Stimulated activated CD4-positive, alpha-beta T cell treated with anti-CD3 and anti-CD28 coated beads, Interleukin-4, amount 100 ng/mL, for 24 hours (primary cell): ENCODE data around the gene SLC38A6.

Experiments
- DNase-seq: peaks from one replicate; pipeline ENCODE4 v3.0.0-alpha.2; 2020

SLC38A6 gene

DNA sequence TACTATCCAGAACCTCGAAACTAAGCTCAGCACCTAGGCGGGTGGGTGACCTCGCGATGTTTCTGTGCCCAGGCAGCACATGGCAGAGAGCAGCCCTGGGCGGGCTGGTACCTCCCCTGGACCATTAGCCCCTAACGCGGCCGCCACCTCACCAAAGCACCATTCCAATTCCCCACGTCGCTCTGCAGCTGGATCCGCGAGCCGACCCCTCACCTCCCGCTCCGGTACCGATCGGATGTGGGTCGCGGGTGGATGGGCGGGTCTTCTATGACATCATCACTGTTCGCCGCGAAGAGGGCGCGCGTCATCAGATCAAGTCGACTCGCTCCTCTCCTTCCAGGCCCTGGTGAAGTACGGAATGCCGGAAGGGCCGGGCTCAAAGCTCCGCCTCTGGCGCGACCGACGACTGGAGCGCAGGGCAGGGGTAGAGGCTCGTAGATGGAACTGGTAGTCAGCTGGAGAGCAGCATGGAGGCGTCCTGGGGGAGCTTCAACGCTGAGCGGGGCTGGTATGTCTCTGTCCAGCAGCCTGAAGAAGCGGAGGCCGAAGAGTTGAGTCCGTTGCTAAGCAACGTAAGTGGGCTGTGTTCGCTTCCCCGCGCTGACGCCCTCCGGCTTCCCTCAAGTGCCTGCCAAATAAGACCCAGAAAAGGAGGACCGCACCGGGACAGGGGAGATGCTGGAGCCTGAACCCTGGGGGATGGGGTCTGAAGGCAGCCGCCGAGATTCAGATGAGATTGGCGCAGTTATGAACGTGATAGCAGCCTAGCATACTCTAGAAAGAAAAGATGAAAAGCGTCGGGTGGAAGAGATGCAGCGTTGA lies at the start of gene SLC38A6, which contains the start of gene TRMT5:
Gene SLC38A6 (plus strand): TSS at position 435 of the 822 bp plus-strand sequence. CDS start 33 bp downstream, at position 468.
Gene TRMT5 (minus strand): TSS at position 269 of the 822 bp plus-strand sequence. CDS start 106 bp downstream, at position 163.
- DNase-seq = peak; percentile 91

DNA sequence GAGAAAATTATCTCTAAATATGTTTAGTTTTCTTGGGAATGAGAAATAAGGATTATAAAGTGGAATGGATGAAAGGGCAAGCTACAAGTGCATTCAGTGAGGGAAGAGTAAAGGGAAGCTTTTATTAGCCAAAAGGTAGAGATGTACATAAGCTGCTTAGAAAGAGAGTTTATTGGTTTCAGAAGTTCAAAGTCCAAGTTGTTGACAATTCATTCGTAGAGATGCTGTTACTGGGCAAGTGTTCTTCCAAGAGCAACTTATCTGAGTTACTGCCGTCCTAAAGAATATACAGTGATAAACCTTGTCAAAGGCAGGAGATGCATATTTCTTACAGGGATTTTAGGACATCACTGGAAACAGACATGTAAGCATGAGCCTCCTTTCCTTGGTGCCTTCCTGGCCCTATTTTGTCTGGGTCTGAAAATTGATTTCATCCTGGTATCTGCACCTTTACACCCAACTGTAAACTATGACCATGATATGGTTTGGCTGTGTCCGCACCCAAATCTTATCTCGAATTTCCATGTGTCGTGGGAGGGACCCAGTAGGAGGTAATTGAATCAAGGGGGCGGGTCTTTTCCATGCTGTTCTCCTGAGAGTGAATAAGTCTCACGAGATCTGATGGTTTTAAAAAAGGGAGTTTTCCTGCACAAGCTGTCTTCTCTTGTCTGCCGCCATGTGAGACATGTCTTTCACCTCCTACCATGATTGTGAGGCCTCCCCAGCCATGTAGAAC lies 47.0 kb upstream of the SLC38A6 start:
- DNase-seq = no peak

DNA sequence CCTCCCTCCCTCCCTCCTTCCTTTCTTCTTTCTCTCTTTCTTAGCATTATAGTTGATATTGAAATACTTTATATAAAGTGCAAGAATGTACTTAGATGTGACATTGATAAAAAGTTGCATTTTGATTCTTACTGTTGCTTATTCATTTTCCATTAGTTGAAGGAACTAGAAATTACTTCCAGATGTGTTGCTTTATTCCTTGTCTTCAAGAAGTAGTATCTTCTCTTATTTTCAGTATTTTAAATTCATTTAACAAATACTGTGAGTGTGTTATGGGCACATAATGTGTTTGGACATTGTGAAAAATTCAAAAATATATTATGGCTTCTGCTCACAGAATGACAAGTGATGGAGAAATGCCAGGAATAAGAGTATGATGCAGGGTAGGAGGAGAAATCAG lies 45.7 kb upstream of the SLC38A6 start:
- DNase-seq = no peak

DNA sequence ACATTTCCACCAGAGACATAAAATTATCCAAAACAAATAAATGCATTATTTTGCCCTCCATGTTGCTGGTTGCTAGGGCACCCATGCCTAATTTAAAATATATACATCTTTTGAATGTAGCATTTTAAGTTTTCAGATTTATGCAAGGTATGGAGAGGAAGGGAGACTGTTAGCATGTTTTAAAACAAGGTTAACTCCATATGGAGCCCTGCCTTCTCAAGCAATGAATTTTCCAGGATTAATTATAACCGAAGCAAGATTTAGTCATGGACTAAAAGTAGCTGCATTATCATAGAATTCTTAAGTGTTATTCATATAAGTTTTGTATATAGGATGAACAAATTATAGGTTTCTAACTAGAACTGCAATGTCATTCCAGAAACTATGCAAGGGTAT lies 37.4 kb upstream of the SLC38A6 start:
- no peak for DNase-seq

DNA sequence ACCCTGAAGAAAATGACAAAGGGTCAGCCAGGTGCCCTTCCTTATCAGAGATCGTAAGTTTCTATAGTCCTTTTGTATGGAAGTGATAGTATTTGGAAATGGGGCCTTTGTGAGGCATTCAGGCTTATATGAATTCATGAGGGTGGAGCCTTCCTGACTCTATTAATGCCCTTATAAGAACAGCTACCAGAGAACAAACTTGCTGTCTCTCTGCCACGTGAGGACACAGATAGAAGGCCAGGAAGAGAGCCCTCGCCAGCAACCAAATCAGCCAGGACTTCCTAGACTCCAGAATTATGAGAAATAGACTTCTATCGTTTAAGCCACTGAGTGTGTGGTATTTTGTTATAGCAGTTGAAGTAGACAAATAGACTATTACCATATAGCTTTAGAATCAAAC lies 36.8 kb upstream of the SLC38A6 start:
- DNase-seq = no peak

DNA sequence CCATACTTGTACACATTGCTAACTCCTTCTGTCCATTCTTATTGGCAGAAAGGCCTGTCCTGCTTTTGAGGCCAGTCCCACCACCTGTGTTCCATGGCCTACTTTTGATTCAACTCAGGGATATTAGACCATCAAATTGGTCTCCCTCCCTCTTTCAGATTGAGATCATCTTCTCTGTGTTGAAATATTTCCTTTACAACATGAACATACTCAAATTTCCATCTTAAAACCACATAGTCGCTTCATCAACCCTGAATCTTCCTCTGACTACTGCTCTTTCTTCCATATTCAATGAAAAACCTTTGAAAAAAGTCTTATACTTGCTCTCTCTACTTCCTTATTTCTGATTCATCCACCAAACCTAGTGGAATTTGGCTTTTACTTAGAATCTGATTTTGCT lies 35.1 kb upstream of the SLC38A6 start:
- no peak for DNase-seq

DNA sequence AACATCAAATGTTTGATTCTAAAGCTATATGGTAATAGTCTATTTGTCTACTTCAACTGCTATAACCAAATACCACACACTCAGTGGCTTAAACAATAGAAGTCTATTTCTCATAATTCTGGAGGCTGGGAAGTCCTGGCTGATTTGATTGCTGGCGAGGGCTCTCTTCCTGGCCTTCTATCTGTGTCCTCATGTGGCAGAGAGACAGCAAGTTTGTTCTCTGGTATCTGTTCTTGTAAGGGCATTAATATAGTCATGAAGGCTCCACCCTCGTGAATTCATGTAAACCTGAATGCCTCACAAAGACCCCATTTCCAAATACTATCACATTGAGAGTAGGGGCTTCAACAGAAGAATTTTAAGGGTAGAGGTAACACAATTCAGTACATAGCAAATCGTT lies 34.3 kb upstream of the SLC38A6 start:
- no peak for DNase-seq

DNA sequence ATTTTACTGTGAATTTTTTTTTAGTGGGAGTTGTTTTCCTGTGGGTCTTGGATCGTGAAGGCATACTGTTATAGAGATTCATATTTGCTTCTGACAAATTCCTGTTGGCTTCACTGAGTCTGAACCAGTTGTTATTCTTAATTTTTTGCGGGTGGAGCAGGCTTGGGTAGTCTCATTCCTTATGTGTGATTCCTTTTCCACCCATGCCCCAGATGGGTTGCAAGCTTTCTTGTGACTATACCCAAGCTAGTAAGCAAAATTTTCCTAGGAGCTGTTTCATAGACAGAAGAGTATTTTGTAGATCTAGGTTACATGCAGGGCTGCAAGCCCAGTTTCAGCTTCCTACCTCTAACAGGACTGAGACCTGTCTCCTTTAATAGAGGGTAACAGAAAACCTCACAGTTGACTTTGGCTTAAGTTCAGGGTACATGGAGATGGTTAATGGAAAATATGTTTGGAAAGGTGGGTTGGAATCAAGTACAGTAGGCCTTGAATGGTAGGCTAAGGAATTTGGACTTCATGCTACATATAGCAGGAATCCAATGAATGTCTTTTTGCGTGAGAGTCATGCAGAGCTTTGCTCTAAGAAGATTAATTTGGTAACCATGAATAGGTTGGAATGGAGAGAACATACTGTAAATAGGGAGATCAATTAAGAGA lies 29.1 kb upstream of the SLC38A6 start:
- no peak for DNase-seq

DNA sequence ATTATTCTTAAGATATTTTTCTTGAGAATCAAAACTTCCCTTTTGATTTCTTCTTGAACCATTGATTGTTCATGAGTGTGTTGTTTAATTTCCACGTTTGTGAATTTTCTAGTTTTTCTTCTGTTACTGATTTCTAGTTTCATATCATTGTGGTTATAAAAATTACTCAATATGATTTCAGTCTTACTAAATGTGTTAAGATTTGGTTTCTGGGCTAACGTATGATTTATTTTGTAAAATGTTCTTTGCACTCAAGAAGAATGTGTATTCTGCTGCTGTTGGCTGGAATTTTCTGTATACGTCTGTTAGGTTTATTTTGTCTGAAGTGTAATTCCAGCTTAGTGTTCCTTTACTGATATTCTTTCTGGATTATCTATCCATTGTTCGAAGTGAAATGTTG lies 24.8 kb upstream of the SLC38A6 start:
- DNase-seq = no peak

DNA sequence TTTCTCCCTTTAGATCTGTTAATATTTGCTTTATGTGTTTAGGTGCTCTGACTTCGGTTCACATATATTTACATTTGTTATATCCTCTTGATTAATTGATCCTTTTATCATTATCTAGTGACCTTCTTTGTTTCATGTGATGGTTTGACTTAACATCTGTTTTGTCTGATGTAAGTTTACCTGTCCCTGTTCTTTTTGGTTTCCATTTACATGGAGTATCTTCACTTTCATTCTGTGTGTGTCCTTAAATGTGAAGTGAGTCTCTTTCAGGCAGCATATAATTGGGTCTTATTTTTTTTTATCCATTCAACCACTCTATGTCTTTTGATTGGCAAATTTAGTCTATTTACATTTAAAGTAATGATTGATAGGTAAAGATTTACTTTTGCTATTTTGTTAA lies 24.4 kb upstream of the SLC38A6 start:
- DNase-seq = no peak

DNA sequence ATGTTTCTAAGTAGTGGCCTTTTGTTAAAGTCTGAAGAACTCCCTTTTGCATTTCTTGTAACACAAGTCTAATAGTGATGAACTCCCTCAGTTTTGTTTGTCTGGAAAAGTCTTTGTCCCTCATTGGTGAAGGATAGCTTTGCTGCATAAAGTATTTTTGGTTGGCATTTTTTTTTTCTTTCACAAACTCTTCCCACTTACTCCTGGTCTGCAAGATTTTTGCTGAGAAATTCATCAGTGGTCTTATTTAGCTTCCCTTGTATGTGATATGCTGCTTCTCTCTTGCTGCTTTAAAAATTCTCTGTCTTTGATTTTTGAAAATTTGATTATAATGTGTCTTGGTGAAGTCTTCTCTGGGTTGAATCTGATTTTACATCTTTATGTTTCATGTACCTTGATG lies 22.9 kb upstream of the SLC38A6 start:
- DNase-seq = no peak

DNA sequence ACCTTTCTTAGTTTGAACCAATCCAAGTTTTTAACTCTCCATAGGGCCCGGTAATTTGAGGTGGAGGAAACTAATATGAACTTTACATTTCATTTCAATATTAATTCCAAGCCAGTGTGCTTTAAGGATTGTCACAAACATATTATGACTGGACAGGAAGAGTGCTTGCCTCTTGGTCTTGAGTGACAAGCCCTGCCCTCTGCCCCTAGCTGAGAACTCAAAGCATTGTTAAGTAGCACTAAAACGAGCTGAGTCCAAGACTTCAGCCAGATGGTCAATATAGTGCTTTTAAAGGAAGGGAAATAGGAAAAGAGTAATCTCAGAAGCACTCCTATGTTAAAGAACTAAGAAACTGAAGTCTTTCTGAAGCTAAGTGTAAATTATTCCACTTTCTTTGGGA lies 17.3 kb upstream of the SLC38A6 start:
- DNase-seq = no peak

DNA sequence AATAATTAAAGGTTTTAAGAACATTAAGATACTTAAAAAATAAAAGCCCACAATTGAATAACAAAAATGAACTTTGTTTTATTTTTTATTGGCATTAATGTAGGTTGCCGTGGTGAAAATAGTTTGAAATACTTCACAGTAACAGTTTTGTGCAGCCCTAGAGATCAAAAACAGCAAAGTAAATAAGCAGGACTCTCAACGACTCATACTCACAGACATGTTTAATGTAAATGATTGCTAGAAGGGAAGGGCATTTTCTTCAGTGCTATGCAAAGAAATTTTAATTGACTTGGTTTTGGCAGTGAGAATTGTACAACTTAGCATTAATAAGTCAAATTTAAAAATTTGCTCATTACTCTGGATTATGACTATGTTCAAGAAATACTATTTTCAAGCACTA lies 16.1 kb upstream of the SLC38A6 start:
- no peak for DNase-seq

DNA sequence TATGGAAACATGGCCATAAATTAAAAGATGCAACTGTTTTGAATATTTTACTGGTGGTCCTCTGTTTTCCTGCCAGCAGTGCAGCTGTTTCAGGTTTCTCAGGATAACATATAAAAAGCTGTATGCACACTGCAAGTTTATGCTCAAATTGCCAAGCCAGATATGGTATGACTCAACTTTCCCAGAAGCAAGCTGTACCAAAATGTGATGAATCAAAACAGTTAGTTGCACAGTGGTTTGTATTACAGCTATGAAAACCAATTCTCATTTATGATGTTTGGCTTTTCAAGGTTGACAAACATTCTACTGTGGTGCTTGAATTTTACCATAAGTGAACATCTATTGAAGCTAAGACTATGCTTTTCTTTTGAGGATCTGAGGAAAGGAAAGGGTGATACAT lies 15.6 kb upstream of the SLC38A6 start:
- no peak for DNase-seq

DNA sequence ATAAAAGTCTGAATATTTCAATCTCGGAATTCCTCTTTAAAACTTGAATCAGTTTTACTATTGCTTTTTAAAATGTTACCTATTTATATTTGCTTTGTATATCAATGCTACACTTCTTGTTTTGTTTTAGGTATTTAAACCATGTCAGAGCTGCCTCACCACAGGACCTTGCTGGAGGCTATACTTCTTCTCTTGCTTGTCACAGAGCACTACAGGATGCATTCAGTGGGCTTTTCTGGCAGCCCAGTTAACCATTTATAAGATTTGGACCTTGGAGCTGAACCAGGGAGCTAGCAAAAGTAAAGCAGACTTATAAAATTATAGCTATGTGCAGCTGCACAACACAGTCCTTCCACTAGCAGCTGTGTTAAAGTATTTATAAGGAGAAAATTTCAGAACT lies 12.9 kb upstream of the SLC38A6 start:
- no peak for DNase-seq

DNA sequence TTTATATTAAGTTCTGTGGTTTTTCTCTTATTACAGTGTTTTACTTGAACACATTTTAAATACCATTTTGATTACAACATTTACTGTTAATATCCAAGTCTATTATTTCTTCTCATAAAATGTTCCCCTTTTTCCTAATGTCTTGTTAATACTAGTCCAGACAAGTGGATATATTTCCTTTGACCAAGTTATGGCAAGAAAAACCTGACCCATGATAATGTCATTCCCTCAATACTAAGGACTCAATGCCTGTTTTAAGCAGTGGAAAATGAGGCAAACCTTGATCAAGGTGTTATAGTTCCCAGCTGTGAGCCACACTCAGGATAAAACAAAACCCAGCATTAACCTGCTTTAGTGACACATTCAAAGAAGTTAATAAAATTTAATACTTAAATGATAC lies 12.4 kb upstream of the SLC38A6 start:
- no peak for DNase-seq

DNA sequence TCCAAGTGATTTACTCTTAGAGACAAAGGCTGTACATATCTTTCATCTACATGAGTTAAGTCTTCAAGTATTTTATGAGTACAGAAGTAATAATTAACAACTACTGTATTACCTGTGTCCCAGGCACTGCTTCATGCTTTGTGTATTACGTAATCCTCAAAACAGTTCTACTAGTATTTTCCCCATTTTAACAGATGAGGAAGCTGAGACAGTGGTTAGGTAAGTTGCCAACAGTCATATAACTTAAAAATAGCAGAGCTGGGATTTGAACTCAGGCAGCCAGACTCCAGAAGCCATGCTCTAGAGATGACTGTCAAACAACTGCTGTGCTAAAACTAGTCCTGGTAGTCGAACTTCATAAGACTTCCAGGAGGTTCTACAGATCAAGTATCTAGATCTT lies 10.9 kb upstream of the SLC38A6 start:
- no peak for DNase-seq

DNA sequence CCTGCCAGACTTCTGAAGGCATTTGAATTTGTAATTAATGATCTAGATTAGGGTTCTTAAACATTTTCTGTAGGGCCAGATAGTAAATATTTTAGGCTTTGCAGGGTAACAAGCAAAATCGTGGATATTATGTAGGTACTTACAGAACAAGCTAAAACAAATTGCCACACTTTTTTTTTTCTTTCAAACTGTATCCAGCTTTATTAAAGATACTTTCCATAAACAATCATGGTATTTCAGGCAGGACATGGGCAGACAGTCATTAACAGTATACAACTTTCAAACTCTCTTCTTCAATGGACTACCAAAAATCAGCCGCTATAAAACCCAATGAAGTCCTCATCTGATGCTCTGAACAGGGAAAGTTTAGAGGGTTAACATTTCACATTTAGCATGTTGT lies 9.8 kb upstream of the SLC38A6 start:
- DNase-seq = no peak

DNA sequence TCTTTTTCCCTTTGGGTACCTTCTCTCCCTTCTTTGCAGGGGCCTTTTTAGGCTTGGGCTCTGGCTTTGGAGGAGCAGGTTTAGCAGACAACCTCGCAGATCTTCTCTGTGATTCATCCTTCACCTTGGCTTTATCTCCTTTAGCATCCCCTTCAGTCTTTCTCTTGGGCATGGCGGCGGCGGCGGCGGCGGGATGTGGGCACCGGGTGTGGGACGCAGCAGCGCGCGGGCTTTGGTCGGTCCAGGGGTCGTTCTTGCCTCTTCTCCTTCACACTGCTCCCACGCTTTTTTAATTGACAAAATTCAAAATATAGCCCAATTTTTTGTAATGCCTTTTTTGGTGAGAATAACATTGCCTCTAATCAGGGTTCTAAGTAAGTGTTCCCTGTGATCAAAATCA lies 8.8 kb upstream of the SLC38A6 start:
- DNase-seq = no peak

DNA sequence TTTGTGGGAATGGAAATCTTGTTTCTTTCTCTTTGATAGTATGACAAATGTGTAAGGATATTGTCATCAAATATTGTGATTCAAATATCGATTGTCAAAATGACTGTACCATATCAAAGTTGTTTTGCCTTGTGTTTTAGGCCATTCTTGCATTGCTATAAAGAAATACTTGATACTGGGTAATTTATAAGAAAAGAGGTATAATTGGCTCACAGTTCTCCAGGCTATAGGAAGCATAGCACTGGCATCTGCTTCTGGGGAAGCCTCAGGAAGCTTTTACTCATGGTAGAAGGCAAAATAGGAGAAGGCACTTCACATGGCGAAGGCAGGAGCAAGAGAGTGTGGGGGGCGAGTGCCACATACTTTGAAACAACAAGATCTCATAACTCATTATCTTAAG lies 8.0 kb upstream of the SLC38A6 start:
- DNase-seq = no peak

DNA sequence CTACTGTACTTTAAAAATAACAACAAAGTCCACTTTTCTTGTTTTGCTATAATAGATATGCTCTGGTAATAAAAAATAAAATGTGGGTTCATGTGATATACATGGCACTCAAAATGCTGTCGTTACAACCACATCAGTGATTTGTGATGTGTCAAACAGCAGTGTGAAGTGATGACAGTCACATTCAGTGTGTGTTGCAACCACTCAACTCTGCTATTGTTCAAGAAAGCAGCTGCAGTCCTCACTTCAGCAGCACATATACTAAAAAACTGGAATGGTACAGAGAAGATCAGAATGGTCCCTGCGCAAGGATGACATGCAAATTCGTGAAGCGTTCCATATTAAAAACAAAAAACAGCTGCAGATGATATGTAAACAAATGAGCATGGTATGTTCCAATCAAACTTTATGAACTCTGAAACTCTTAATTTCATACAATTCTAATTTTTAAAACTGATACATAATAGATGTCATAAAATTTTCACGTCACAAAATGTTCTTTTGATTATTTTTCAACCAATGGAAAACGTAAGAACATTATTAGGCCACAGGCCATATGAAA lies 6.9 kb upstream of the SLC38A6 start:
- DNase-seq = no peak

DNA sequence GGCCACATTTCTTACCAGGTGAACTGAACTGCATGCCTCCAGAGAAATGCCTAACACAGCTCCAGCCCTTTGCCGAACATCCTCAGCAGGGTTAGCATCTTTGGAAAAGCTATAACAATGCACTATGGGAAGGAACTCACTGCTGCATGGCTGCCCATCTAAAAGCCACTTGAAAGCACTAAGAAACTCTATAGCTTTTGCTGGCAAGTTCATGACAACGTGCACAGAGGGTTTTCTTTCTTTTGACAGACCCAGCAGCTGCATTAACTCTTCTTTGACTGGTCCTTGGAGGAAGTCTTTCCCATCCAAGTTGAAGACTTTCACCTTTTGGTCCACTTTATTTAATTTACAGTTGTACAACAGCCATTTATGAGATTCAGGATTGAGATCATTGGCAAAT lies 5.5 kb upstream of the SLC38A6 start:
- no peak for DNase-seq

DNA sequence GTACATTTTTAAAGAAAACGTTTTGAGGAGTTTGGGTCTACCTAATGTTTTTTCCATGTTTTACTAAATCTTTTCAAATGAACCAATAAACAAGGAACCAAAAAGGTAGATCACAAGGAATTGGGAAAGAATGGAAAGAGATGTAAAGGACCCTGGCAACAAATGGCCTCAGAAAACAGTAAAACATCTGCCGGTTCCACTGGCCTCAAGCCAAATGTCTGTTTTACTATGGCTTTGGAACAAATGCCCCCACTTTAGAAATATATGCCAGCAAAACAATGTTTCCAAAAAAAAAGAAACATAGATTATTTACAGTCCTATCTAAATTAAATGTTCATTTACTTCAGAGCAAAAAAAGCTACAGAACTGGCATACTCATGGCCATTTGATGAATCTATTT lies 3.2 kb upstream of the SLC38A6 start:
- no peak for DNase-seq
